Activated naive CD4-positive, alpha-beta T cell treated with anti-CD3 and anti-CD28 coated beads, Interleukin-2, amount 50 U/mL, for 24 hours (primary cell): ENCODE data around the gene PAF1.
"Not testable (repeated sequence)": the region's sequence is repeated elsewhere in the genome, so short reads cannot be mapped to it uniquely, and the experiment has no call there.

Experiments used
- H3K27ac Mint-ChIP-seq: one replicate; pipeline ENCODE4 v1.8.0; 2021; ENCODE audit warnings: mild to moderate bottlenecking, mixed read lengths
- H3K27me3 Mint-ChIP-seq: one replicate; pipeline ENCODE4 v1.8.0; 2021; ENCODE audit warnings: mixed read lengths
- H3K36me3 Mint-ChIP-seq: one replicate; pipeline ENCODE4 v1.8.0; 2021; ENCODE audit warnings: mixed read lengths
- H3K4me1 Mint-ChIP-seq: one replicate; pipeline ENCODE4 v1.8.0; 2021; ENCODE audit warnings: mixed read lengths
- H3K4me3 Mint-ChIP-seq: one replicate; pipeline ENCODE4 v1.8.0; 2021; ENCODE audit warnings: mild to moderate bottlenecking, mixed read lengths
- H3K9me3 Mint-ChIP-seq: one replicate; pipeline ENCODE4 v1.8.0; 2021; ENCODE audit warnings: mixed read lengths

The PAF1 gene

DNA sequence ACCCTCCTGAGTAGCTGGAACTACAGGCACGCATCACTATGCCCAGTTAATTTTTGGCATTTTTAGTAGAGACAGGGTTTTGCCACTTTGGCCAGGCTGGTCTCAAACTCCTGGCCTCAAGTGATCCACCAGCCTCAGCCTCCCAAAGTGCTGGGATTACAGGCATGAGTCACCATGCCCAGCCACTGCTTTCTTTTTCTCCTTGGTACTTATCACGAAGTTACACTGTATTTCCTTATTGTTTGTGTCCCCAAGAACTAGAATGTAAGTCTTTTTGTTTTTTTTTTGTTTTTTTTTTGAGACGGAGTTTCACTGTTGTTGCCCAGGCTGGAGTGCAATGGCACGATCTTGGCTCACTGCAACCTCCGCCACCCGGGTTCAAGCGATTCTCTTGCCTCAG, 50.8 kb downstream of the PAF1 start:
- peak overlapping the region; percentile 95 for H3K4me3 Mint-ChIP-seq
- H3K27ac Mint-ChIP-seq, result peak overlapping the region; percentile 95
- not testable (repeated sequence) for H3K36me3 Mint-ChIP-seq

DNA sequence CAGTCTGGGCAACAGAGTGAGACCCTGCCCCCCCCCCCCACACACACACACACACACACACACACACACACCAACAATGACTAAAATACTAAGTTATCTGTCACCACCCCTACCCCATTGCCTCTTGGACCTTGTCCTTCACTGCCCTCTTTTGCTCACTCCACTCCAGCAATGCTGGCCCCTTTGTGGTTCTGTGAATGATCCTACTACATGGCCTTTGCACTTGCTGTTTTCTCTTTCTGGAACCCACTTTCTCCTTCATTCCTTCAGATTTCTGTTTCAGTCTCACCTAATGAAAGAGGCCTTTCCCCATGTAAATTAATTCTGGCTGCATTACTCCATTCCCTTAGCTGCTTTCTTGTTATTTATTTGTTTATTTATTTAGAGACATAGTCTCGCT, 51.2 kb downstream of the PAF1 start:
- peaks cover 5% of the 10 kb centered on the region for H3K36me3 Mint-ChIP-seq
- H3K27ac Mint-ChIP-seq, result peak overlapping the region; percentile 95
- H3K9me3 Mint-ChIP-seq, result no peaks in the 10 kb centered on the region
- no peak overlapping the region for H3K4me3 Mint-ChIP-seq
- peaks cover 67% of the 10 kb centered on the region for H3K4me1 Mint-ChIP-seq
- H3K27me3 Mint-ChIP-seq, result no peaks in the 10 kb centered on the region

More for the DNA sequence above, 50.8 kb downstream of the PAF1 start:
- H3K4me1 Mint-ChIP-seq, result peaks cover 67% of the 10 kb centered on the region
- not testable (repeated sequence) for H3K27me3 Mint-ChIP-seq, H3K9me3 Mint-ChIP-seq

DNA sequence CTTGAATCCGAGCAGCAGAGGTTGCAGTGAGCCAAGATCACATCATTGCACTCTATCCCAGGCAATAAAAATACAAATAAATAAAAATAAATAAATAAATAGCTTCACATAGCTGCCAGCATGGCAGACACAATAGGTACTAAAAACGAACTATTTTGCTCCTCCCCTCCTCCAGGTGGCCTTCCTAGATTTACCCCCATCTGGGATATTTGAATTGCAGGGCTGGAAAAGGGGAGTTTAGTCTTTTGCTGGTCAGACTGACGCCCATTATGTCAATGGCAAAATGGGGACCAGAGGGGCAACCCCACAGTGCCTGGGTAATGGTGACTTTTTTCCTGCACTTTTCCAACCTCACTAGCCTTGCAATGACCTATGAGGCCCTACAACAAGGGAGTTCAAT, 54.4 kb downstream of the PAF1 start:
- Mint-ChIP-seq H3K9me3 (no peaks in the 10 kb centered on the region), H3K4me1 (peaks cover 66% of the 10 kb centered on the region), H3K27ac (peak overlapping the region; percentile 99)

More for the DNA sequence above, 54.4 kb downstream of the PAF1 start:
- Mint-ChIP-seq H3K36me3 (peaks cover 3% of the 10 kb centered on the region), H3K4me3 (peak overlapping the region; percentile 99), H3K27me3 (no peaks in the 10 kb centered on the region)
